ENCODE measurements around the gene JUND.

Gene JUND

DNA sequence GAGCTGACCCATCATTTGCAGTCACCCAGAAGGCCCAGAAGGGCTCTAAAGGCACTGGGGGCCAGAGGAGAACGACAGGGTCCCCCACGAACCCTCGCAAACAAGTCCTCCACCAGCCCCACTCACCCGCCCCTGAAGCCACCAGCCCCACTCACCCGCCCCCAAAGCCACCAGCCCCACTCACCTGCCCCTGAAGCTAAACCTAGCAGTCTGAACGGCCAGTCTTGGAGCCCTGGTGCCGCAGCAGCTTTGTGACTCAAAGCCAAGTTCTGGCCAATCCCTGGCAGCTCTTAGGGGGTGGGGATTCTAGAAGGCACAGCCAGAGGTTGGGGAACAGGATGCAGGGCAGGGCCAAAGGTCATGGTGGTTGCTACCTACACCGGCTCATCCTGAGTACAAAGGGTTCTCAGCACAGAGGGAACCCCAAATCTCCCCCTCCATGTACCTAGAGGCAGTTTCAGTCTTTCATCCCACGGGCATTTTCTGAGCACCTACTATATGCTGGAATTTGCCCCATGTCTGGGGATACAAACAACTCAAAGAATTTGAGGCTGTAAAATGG is 7.1 kb downstream of the JUND start, which contains the start of gene IQCN:
Gene IQCN, minus strand, starts transcription at position 234 of the 562 bp plus-strand sequence. CDS start 4,974 bp downstream, outside the sequence.
- TF ChIP-seq, protein P1, sequence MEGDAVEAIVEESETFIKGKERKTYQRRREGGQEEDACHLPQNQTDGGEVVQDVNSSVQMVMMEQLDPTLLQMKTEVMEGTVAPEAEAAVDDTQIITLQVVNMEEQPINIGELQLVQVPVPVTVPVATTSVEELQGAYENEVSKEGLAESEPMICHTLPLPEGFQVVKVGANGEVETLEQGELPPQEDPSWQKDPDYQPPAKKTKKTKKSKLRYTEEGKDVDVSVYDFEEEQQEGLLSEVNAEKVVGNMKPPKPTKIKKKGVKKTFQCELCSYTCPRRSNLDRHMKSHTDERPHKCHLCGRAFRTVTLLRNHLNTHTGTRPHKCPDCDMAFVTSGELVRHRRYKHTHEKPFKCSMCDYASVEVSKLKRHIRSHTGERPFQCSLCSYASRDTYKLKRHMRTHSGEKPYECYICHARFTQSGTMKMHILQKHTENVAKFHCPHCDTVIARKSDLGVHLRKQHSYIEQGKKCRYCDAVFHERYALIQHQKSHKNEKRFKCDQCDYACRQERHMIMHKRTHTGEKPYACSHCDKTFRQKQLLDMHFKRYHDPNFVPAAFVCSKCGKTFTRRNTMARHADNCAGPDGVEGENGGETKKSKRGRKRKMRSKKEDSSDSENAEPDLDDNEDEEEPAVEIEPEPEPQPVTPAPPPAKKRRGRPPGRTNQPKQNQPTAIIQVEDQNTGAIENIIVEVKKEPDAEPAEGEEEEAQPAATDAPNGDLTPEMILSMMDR (IDR thresholded peaks at IDR 0.05; ENCODE audit: extremely low read depth, missing control alignments): no peak
- no peak for DNase-seq (ENCODE audit: low spot score)

GRCh38 chr19:18273561-18274218 is 7.7 kb downstream of the JUND start:
- TF ChIP-seq, protein P1 (IDR thresholded peaks at IDR 0.05; ENCODE audit: extremely low read depth, missing control alignments): no peak
- DNase-seq (ENCODE audit: low spot score): no peak

DNA sequence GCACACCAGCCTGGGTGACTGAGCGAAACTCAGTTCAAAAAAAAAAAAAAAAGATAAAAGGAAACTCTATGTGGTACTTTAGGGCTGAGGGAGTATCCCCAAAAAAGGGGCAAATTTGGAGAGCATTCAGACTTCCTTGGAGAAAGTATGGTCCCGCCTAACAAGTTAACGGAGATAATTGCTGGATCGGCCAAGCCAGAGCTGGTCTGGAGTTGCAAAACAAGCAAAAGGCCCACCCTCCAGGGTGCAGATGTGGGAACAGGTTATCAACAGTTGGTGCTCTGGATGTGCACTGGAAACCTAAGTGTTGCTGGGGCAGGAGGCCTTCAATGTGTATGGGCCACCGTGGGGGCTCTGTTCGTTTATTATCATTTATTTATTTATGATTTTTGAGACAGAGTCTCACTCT is 10.0 kb downstream of the JUND start:
- no peak for DNase-seq (ENCODE audit: low spot score)
- TF ChIP-seq, protein P1 (IDR thresholded peaks at IDR 0.05; ENCODE audit: extremely low read depth, missing control alignments): no peak

GRCh38 chr19:18270326-18270725 is 11.1 kb downstream of the JUND start:
- no peak for DNase-seq (ENCODE audit: low spot score)
- TF ChIP-seq, protein P1 (IDR thresholded peaks at IDR 0.05; ENCODE audit: extremely low read depth, missing control alignments): no peak

GRCh38 chr19:18269070-18269723 is 12.2 kb downstream of the JUND start:
- no peak for DNase-seq (ENCODE audit: low spot score)
- TF ChIP-seq, protein P1 (IDR thresholded peaks at IDR 0.05; ENCODE audit: extremely low read depth, missing control alignments): no peak

DNA sequence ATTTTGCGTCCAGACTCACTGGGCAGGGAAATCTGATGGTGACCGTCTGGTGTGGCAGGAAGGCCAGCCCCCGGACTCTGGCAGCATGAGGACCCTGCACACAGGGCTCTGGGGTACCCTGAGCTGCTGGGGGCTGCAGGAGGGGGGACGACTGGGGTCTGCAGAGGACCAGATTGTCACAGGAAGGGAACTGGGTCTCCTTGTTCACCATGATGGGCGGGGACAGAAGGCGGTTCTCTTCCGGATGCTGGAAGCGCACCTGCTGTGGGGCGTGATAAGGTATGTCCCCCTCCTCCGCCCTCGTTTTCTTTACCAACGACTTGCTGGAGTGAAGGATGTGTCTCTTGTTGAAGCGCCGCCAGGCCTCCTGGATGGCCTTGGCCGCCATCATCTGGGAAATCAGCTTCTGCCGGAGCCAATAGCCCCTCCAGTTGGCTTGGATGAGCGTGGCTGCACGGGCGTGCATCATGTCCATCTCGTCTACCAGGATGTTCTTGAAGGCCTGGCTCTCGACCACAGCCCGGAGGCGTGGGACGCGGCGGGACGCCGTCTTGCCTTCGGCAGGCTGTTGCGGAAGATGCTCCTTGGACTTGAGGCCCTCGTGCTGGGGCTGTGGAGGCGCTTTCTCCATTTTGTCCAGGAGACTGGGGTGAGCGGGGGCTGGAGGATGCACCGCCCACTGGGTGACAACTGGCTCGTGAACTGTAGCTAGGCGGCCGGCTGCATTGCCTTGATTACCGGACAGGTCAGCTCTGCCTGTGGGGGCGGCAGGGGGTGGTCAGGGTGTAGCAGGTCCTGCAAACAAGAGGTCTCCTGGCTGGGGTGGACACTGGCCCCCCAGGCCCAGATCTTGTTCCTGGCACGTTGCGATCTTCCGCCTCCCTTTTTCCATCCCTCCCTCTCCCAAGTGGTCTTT is 14.4 kb downstream of the JUND start:
- no peak for DNase-seq (ENCODE audit: low spot score)
- TF ChIP-seq, protein P1 (IDR thresholded peaks at IDR 0.05; ENCODE audit: extremely low read depth, missing control alignments): no peak
